ENCODE data around the gene RFWD3.

RFWD3 gene

GRCh38 chr16:74617206-74617788 lies 49.4 kb downstream of the RFWD3 start:
- no peak for DNase-seq

- DNase-seq = no peak
Measured at GRCh38 chr16:74611721-74612120, 55.0 kb downstream of the RFWD3 start.

GRCh38 chr16:74608944-74609343 lies 57.7 kb downstream of the RFWD3 start:
- DNase-seq = peak; percentile 26 to 36

GRCh38 chr16:74608381-74608780 lies 58.3 kb downstream of the RFWD3 start:
- no peak for DNase-seq

GRCh38 chr16:74607962-74608356 lies 58.7 kb downstream of the RFWD3 start:
- DNase-seq = no peak

- DNase-seq = no peak
Measured at GRCh38 chr16:74607310-74607961, 59.2 kb downstream of the RFWD3 start.

- peak; percentile 87 to 89 for DNase-seq
Measured at GRCh38 chr16:74606521-74607309, 60.0 kb downstream of the RFWD3 start, which contains the start of gene GLG1. Gene GLG1 (minus strand): TSS chr16:74607114. CDS start chr16:74607094, 20 bp downstream.

- DNase-seq = no peak
Measured at GRCh38 chr16:74605746-74606520, 60.7 kb downstream of the RFWD3 start.

GRCh38 chr16:74605332-74605731 lies 61.3 kb downstream of the RFWD3 start:
- DNase-seq = no peak

- DNase-seq = no peak
Measured at GRCh38 chr16:74603848-74604247, 62.8 kb downstream of the RFWD3 start.

GRCh38 chr16:74601126-74601871 lies 65.4 kb downstream of the RFWD3 start:
- DNase-seq = peak; percentile 48 to 52

- no peak for DNase-seq
Measured at GRCh38 chr16:74596586-74596985, 70.1 kb downstream of the RFWD3 start.

GRCh38 chr16:74592847-74593246 lies 73.8 kb downstream of the RFWD3 start:
- DNase-seq = no peak

GRCh38 chr16:74591876-74592650 lies 74.6 kb downstream of the RFWD3 start:
- no peak for DNase-seq

GRCh38 chr16:74586948-74587347 lies 79.7 kb downstream of the RFWD3 start:
- no peak for DNase-seq

GRCh38 chr16:74585846-74586443 lies 80.7 kb downstream of the RFWD3 start:
- DNase-seq = no peak

GRCh38 chr16:74583926-74584666 lies 82.6 kb downstream of the RFWD3 start:
- no peak for DNase-seq

GRCh38 chr16:74582970-74583369 lies 83.7 kb downstream of the RFWD3 start:
- no peak for DNase-seq

GRCh38 chr16:74580833-74581232 lies 85.8 kb downstream of the RFWD3 start:
- DNase-seq = no peak

- DNase-seq = no peak
Measured at GRCh38 chr16:74578838-74579237, 87.8 kb downstream of the RFWD3 start.

Data from activated CD4-positive, alpha-beta T cell treated with anti-CD3 and anti-CD28 coated beads for 4 hours (primary cell).